GM10248 (cell line): Measurements from ENCODE around the gene PEPD.

Experiments
- CTCF ChIA-PET: fragments of 300-600 bp; sonication (Branson Sonifier 250); formaldehyde crosslinking; extraction: SDS; loops from one replicate; lab custom pipeline; 2021; ENCODE audit warnings: antibody characterized with exemption; lab: Yijun Ruan, JAX
- POLR2A ChIA-PET: fragments of 350-650 bp; sonication (Branson Sonifier 250); formaldehyde crosslinking; extraction: SDS; loops from one replicate; lab custom pipeline; 2020; ENCODE audit warnings: antibody characterized with exemption; lab: Yijun Ruan, JAX
- DNase-seq: peaks from one replicate; pipeline ENCODE4 v3.0.0; 2012; ENCODE audit errors: extremely low spot score
- TF ChIP-seq, protein P1 (sequence below): IDR thresholded peaks from 2 replicates; pipeline ENCODE4 v1.5.1; 2012; ENCODE audit warnings: mild to moderate bottlenecking, low read depth; ENCODE audit errors: extremely low read depth, missing control alignments, control extremely low read depth

PEPD gene

GRCh38 chr19:33382006-33382405 is 139.6 kb downstream of the PEPD start:
- TF ChIP-seq, protein P1, sequence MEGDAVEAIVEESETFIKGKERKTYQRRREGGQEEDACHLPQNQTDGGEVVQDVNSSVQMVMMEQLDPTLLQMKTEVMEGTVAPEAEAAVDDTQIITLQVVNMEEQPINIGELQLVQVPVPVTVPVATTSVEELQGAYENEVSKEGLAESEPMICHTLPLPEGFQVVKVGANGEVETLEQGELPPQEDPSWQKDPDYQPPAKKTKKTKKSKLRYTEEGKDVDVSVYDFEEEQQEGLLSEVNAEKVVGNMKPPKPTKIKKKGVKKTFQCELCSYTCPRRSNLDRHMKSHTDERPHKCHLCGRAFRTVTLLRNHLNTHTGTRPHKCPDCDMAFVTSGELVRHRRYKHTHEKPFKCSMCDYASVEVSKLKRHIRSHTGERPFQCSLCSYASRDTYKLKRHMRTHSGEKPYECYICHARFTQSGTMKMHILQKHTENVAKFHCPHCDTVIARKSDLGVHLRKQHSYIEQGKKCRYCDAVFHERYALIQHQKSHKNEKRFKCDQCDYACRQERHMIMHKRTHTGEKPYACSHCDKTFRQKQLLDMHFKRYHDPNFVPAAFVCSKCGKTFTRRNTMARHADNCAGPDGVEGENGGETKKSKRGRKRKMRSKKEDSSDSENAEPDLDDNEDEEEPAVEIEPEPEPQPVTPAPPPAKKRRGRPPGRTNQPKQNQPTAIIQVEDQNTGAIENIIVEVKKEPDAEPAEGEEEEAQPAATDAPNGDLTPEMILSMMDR: no peak
- CTCF ChIA-PET: interaction anchor here (1.0 to 2.2 kb wide), 3 partner anchors 18 to 198 kb away, joined by 3 to 4 read pairs (median 3); no protein-coding TSS in a partner anchor
- DNase-seq: no peak
- POLR2A ChIA-PET: no interaction called here

GRCh38 chr19:33381101-33381500 is 140.5 kb downstream of the PEPD start:
- DNase-seq: no peak
- ChIA-PET POLR2A (no interaction called here), CTCF (interaction anchor here (1.0 to 2.2 kb wide), 5 partner anchors 19 to 397 kb away, joined by 3 to 4 read pairs (median 3); no protein-coding TSS in a partner anchor)
- TF ChIP-seq, protein P1: no peak

GRCh38 chr19:33379151-33379829 is 142.3 kb downstream of the PEPD start:
- ChIA-PET CTCF (interaction anchor here (1.3 to 2.6 kb wide), 3 partner anchors 27 to 195 kb away, joined by 5 to 6 read pairs (median 5); no protein-coding TSS in a partner anchor), POLR2A (no interaction called here)
- DNase-seq: no peak
- TF ChIP-seq, protein P1: no peak

DNA sequence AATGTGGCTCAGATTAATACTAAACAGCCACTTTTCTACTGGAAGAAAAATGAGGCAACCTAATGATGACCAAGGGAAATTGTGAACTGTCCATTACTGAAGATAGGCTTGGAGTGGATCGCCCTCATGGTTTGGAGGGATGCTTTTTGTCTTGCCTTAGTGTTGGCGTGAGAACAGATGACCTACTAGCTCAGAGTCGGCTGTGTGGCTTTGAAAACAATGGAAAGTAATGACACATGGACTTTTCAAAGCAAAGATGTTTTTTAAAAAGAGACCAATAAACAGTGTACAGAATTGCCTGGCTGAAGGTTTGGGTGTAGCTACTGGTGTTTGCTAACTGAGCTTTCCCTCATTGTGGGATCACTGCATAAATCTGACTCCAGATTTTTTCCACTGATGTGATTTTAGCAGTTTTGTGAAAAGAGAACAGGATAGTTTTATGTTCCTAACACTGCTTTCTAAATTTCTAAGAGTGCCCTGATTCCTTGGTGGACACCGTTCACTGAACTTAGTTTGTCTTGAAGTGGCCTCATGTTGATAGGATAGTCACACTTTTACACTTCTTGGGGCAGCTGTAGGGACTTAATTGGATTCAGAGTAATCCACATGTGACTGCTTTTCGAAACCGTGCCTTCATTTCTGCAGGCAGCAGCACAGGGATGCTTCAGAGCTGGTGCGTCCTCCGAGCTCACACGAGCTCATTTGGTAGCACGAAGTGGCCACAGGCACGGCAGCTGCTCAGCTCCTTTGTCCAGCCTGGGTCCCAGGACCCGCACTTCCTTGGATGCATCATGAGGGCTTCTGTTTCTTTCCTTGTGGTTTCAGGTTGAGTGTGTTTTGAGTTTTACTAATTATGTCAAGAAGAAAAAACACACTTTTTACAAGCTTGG is 143.8 kb downstream of the PEPD start:
- ChIA-PET CTCF (interaction anchor here (0.9 to 2.6 kb wide), 6 partner anchors 15 to 194 kb away, joined by 3 to 6 read pairs (median 5); no protein-coding TSS in a partner anchor), POLR2A (no interaction called here)
- DNase-seq: no peak
- TF ChIP-seq, protein P1: no peak

GRCh38 chr19:33376941-33377557 is 144.5 kb downstream of the PEPD start:
- DNase-seq: no peak
- TF ChIP-seq, protein P1: no peak
- CTCF ChIA-PET: interaction anchor here (1.1 to 2.0 kb wide), 4 partner anchors 8 to 193 kb away, joined by 3 to 8 read pairs (median 4); no protein-coding TSS in a partner anchor
- POLR2A ChIA-PET: no interaction called here

DNA sequence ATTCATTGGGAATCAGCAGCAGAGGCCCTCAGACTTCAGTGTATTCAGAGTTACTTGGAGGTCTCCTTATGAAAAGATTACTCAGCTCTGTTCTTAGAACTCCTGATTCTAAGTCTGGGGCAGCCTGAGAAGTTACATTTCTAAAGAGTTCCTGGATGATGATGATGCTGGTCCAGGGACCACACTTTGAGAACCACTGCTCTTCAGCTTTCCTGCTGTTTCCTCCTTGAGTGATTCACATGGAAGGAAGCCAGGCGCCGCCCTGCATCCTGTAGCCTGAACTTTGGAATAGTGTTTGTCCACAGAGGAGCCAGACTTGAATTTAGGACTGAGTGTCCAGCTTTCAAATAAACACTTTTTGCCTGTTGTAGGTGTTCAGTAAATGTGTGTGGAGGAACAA is 145.2 kb downstream of the PEPD start:
- CTCF ChIA-PET: interaction anchor here (1.1 to 2.0 kb wide), 4 partner anchors 8 to 192 kb away, joined by 3 to 8 read pairs (median 4); no protein-coding TSS in a partner anchor
- POLR2A ChIA-PET: no interaction called here
- DNase-seq: no peak
- TF ChIP-seq, protein P1: no peak
